Measurements from ENCODE around the gene SFTA2.

DNA sequence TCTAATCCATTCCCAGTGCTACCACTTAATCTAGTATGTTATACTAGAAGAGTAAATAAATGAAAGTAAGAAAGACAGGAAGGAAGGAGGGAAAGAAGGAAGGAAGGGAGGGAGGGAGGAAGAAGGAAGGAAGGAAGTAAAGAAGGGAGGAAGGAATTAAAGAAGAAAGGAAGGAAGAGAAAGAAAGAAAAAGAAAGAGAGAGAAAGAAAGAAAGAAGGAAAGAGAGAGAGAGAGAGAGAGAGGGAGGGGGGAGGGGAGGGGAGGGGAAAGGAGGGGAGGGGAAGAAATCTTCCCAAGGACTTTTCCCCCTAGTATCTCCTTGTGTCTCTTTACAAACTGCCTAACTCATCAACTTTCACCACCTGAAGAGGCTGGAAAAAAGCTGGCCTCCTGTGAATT lies 30.7 kb upstream of the SFTA2 start:
- TF ChIP-seq TAF1 (IDR thresholded peaks at IDR 0.05; ENCODE audit: borderline replicate concordance, low read depth, low read length) (no peak), POLR2AphosphoS5 (IDR thresholded peaks at IDR 0.05; ENCODE audit: low read depth, low read length) (no peak), POLR2A (IDR thresholded peaks at IDR 0.05; ENCODE audit: low read depth, low read length) (no peak)

All from GM12892 (cell line).